NCI-H524 treated with DMSO at 0.1 percent for 48 hours (cell line): ENCODE measurements around the gene XDH.

Experiments
- DNase-seq: peaks from one replicate; lab custom pipeline; 2025; lab: John Stamatoyannopoulos, UW

The XDH gene

DNA sequence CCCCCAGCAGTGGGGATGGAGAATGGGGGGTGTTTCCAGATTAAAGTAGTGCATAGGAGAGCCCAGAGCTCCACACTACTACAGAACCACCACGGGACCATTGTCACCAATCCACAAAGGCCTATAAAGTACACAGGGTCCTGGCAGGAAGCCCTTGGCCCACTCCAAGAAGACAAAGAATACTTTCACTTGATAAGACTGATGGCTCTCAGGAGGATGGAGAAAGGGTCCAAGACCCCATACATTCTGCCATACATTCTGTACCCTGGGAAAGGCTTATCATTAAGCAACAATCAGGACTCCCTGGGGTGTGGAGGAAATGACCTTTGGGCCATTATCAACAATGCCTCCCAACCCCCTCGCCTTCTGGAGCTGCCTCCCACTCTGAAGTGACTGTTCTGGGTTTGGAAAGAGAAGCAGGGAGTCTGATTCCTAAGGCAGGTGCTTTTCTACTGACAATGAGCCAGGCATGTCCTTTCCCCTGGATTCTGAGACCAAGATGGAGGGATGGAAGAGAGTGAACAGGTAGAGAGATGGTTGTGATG lies 85.4 kb downstream of the XDH start:
- DNase-seq, result no peak

DNA sequence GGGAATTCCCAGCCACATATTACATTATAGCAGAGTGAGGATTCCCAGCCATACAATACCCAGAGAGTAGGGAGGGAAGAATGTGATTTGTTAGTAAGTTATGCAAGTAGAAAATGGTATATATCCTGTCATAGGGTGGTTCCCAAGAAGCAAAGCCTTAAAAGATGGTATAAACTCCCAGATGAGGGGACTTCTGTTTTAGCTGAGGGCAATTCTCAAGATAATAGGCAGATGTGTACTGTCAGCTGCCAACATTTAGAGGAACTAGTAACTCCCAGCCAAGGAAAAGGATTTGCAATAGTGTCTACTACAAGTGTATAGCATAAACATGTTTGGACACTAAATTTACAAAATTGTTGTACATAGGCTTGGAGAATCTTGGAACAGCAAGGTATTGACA lies 86.5 kb downstream of the XDH start:
- no peak for DNase-seq

DNA sequence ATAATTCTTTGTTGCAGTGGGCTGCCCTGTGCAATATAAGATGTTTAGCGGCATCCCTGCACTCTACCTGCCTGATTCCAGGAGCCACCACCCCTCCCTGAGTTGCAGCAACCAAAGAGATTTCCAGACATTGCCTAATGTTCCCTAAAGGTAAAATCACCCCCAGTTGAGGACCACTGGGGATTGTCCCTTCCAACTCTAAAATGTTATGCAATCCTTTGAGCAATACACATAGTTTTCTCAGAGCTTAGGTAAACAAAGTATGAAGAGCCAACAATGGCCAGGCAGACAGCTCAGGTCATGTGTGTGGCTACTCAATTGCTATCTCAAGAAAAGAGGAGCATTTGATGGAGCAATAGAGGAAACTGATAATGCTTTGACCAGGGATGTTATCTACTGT lies 87.0 kb downstream of the XDH start:
- no peak for DNase-seq

DNA sequence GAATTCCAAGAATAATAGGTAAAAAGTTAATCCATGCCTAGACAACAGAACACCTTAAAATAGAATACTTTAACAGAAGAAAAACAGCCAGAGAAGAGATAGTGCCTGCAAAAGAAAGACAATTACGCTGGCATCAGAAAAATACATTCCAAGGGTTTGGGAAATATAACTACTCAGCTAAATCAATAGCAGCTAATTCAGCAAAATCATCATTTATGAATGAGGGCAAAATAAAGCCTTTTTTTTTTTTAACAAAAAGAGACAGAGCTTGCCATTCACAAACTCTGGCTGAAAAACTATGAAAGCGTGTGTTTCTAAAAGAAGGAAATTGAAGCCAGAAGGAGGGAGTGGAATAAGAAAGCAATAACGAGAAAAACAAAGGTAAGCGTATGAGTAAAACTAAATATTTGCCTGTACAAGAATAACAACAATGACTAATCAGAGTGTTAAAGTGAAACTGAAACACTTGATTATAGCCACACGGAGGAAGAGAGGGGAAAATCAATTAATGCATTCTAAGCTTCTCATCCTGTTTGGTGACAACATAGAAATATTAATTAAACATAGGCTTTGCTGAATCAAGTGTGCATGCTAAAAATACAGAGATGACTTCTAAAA lies 90.4 kb downstream of the XDH start:
- no peak for DNase-seq

DNA sequence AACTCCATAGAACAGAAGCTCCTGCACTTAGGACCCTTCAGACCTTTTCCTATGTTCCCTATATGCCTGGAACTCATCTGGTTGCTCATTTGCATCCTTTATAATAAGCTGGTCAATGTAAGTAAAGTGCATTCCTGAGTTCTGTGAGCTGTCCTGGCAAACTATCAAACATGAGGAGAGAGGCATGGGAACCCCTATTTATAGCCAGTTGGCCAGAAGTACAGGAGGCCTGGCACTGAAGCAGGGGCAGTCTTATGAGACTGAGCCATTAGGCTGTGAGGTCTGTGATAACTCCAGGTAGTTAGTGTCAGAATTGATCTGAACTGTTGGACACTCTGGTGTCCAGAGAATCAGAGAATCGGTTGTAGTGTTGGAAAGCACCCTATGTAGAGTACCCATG lies 92.2 kb downstream of the XDH start:
- DNase-seq, result no peak

DNA sequence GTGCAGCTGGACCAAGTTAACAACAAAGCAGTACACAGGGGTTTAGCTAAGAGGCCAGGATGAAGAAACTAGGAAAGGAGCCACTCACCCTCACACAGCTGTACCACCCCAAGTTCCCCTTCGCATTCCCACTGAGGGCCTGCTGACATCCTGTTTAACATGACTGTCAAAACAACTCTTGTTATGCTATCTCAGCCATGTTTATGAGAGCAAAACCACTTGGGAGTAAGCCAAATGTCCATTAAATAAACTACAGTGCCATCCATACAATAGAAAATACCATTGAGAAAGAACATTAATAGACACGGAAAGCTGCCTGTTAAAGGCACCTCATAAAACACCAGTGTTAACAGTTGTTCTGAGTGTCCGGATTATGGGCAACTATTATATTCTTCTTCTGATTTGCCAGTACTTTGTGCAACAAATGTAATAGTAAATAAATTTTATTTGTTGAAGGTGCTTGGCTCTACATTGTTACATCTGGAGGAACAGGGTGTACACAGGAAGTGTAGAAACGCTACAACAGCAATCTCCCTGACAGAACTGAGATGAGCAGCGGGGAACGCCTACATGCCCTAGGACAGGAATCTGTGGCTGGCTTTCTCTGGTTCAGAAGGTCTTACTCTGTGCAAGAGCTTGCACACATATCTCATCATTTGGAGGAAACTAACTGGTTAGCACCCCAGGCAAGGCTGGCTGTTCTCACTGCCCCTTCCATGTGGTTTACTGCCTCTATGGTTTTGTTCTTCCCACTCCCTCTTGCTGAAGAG lies 95.0 kb downstream of the XDH start:
- no peak for DNase-seq

DNA sequence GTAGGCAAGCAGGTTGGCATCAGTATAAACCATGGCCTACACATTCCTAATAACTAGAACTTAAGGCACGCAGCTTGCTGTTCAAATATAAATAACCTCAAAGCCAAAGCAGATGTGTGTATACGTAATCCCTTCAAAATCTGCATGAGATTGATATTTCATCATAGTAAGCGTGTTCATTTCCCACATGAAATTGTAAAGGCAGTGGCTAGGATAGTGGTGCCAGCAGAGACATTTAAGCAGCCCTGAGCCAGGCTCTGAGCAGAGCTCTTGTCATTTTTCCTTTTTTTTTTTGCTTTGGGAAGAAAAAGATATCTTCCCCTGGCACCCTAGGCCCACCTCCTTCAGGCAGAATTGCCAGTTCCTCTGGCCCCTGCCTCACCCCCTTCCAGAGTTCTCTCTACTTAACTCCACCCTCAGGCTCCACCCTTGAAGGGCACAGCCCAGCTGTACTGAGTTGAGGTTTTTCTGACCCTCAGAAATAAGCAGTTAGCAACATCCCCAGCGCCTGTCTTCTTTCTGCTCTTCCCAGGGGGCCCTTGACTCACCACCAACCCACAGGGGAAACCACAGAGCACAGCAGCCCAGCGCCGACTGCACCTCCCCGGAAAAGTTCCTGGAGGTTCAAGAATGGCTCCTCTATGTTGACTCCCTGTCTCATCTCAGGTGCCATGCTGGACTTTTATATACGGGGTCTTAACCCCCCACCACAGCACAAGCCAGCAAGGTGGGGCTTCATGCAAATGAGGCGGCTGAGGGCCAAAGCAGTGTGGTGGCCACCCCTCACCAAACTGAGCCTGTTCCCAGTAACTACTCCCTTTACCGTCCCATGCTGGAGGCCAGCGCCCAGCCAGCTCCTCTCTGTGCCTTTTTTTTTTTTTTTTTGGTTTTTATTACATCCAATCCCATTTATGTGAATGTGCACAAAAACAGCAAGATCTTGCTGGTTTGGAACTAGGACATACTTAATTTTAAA lies 95.9 kb downstream of the XDH start:
- no peak for DNase-seq

DNA sequence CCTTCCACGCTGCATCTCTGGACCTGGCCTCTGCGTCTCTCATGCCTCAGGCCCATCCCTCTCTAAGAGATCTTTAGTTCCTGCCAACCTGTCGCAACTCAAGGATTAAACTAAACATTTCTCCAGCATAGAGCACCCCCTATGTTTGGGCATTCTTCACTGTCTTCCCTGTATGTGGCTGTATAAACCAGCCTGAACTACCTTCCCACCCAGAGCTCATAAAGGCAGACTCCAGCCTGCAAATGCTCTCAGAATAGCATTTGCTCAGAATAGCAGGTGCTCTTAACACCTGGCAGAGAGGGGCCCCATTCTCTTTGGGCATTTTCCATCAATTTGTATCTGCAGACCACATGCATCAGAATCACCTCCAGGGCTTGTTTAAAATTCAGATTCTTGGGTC lies 97.1 kb downstream of the XDH start:
- DNase-seq, result no peak

DNA sequence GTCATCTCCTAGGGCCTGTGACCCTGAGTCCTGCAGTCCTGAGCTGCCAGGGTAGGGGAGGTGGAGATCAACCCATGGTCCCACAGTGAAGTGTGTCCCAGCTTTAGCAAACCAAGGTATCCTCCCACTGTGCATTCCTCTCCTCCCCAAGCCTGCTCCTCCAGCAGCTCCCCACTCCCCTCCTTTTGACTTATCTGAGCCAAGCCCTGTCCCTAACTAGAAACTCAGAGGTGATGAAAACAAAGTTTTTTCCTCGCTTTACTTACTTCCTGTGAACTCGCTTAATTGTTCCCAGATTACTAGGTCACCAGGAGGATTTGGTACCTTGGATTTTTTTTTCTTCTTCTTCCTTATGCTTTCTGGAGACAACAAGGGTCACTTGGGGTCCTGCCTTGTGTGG lies 99.8 kb downstream of the XDH start:
- DNase-seq, result no peak

DNA sequence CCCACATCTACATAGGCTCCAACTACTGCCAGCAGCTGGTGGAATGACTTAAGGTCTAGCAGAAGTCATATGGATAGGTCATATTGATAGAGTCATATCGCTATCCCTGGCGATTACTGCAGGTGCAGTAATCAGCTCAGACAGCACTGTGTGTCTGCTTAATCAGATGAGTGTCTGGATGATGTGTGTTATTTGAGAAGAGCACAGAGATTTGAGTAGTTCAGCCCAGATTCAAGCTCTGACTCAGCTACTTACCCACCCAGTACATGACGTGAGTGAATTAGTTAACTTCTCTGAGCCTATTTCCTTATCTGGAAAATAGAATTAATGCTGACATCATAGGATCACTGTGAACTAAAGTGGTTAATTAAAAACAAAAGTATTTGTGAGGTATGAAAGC lies 101.6 kb downstream of the XDH start:
- DNase-seq, result no peak

DNA sequence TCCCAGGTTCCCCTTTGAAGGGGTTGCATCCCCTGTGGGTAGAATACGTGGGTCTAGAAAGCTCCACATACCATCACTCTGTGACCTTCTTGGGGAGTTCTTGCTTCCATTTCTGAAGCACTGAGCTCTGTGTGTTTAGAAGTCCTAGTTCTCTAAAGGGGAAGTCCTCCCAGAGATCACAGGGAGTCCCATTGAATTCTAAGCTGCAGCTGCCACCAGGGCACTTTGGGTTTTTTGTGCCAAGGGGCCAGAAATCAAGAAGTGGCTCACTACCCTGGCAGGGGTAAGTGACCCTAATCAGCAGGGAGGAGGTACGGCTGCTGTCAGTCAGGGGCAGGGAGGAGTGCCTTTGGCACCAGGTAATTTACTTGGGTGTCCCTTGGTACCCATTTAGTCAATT lies 109.7 kb downstream of the XDH start:
- no peak for DNase-seq

DNA sequence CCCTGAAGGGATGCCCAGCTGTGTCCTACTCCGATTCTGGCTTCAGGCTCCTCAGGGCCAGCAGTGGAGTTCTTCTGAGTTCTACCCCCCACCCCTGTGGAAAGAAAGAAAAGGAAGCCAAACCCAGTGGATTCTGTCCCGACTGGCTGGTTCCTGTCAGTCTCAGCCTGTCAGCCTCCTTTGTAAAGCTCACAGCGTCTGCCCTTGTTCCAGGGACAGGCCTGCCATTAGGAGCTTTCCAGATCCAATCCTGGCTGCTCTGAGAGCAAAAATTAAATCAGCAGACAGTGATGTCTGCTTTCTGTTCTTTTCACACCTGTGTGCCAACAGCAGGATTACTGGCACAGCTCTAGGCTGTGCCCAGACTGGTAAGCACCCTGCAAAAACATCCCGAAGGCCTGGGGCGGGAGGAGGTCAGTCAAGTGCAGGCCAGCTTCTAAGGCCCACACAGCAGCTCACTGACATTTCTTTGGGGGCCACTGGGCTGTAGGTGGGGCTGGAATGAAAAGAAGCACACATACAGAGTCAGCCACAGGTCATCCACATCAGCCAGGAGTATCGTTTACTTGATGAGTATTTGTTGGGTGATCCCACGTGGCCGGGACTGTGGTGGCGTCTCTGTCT lies 111.5 kb downstream of the XDH start:
- DNase-seq, result no peak

DNA sequence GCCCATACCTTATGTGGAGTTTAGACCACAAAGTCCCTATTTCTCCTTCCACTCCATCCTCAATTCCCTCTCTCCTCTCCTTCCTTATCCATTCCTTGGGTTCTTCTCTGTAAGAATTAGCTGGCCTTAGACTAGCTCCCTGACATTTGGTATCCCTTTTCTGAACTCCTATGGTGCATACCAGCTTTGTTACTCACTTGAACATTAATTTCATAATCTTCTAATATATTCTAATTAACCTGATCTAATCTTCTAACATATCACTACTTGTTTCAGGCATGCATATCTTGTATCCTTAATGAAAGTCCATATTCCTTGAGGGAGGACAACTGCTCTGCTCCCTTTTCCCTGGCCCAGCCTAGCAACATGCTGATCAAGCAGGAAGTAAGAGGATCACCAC lies 114.2 kb downstream of the XDH start:
- no peak for DNase-seq

DNA sequence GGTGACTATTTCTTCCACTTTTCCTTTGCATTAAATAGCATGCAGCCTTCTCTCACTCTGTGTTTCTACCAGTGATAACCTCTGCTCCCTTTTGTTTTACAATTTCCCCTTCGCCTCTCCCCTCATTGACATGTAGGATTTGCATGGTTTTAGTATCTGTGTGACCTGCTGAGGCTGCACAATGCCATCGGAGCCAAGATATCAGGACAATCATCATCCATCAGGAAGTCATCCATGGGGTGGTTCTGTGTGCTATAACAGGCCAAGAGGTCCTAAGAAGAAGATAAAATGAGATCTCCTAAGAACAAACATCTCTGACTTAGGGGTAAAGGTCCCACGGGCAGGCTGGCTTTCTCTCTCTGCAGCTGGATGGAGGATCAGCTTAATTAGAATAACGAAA lies 115.0 kb downstream of the XDH start:
- no peak for DNase-seq

DNA sequence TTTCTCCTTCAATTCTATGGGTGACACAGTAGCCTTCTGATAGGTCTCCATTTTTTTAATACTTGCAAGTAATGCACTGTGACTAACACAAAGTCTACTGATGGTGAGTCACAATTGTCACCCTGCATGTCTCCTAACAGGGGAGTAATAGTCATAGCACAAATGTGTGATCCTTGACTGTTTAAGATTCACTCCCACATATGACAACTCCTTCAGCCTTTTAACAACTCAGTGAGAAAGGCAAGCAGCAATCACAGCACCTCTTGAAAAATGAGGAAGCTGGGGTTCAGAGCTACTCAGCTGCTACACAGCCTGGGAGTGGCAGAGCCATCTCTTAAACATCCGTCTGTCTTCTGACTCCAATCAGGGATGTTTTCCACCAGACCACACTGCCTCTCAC lies 116.8 kb downstream of the XDH start:
- no peak for DNase-seq

DNA sequence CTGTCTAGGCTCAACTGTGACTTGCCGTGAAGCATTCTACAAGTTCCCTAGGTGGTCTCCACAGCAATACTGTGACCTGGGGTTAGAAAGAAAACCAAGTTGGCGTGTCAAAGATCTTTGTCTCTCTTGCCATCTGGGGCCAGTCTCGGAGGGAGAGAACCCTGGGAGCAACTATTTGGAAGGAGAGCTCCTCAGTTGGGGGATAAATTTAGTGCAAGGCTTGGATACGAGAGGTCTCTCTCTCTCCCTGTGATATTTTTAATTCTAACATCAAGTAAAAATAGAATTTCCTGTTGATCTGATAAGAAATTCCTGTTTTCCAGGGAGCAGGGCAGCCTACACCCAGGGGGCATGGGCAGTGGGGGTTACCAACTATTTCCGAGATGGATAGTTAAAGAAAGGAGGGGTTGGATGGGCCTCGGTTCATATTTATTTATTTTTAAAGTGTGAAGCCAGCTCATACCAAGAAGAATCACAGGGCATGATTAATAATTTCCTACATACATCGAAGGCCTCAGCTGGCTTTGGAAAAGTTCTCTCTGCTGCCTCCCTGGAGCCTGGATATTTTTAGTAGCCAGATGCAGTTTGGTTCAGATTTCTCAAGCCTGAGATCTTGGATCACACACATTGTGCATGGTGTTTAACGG lies 117.8 kb downstream of the XDH start:
- no peak for DNase-seq

DNA sequence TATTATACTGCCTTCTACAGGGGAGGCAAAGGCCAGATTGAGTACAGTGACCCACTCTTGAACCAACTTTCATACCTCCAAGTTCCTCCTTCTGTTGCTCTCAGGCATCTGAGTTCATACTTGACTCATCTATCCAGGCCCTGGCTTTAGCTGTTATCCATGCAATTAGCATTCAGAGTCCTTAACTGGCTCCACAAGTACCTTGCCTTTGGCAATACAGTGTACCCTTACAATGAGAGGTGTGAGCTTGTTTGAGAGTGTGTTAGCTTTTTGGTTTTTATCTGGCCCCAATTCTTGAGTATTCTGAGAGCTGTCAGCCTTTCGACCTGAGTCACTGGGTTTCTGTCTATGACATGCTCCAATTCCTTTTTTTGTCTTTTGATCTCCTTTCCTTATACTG lies 120.3 kb downstream of the XDH start:
- DNase-seq, result no peak

DNA sequence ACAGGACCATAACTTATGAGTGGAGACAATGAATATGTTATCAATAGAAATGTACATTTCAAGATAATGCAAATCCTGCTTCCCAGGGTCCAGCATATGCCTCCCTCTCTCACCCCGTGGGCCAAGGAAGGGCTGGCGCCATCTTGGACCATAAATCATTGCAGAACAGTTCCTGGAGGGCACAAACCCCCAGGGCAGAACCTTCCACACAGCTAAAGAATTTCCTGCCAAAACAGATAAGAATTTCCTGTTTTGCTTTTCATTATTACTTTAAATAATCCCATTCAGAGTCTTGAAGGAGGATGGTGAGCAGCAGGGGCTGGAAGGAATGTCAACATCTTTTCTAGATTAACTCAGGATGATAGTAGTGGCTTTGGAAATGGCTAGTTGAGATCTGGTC lies 126.9 kb downstream of the XDH start:
- no peak for DNase-seq

DNA sequence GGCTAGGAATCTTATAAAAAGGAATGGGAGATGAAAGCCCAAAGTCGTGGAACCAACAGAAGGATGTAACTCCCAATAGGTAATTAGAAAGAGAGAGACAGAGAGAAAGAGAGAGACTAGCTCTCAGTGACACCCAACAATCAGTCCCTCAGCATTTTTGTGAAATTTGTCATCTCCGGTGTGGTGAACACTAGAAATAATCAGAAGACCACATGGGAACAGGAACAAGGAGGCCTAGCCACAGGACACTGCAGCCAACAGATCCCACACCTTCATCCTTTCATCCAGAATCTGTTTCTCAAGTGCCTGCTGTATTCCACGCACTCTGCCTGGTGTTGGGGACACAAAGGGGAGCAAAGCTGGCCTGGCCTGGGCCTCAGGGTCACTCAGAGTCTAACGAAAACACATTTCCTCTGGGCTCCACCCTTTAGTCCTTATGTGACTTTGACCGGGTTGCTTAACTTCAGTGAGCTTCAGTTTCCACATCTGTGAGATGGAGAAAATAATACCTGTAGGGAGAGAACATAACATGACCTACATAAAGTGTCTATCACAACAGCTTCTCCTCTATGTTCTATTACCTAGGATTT lies 127.5 kb downstream of the XDH start:
- no peak for DNase-seq

DNA sequence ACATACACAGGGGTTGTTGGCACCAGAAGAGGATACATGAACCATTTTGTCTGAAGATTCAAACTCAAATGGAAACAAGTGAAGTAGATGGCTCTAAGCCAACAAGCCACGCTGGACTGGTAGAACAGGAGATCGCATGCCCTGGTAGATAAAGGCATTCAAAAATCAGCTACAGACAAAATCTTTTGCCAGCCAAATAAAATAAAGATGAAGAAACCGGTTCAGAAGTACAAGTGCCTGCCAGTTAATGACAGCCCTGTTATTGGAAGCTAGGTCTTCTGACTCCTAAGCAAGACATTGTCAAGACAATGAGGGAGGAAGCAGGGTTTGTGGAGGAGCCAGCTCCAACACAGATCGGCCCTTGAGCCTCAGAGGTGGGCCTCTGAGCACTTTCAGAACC lies 128.3 kb downstream of the XDH start:
- no peak for DNase-seq
